GM12878 (cell line): ENCODE results near the gene NINJ1. TPM values are rescaled to one million over a fixed set of nuclear protein-coding genes. Genes with fewer than 3 reads are reported as not detected.
A peak's percentile ranks its signal among the peaks of the same experiment; 100 is the strongest.

Source experiments
- ATAC-seq: fragments of 200-7000 bp; cut with Tn5 transposase; 3 replicates; pipeline ENCODE4 v1.9.1; 2020; ENCODE audit warnings: mild to moderate bottlenecking, moderate library complexity
- BruUV-seq: library from RNA; stranded (reverse); fragments of 400-500 nt; replicated peaks from 2 replicates; lab custom pipeline; 2021; lab: Mats Ljungman, UMichigan
- CTCF ChIA-PET: fragments of 300-600 bp; sonication (Branson Sonifier 250); formaldehyde crosslinking; extraction: SDS; loops from one replicate; lab custom pipeline; 2021; ENCODE audit warnings: inconsistent platforms; lab: Yijun Ruan, JAX
- POLR2A ChIA-PET: fragments of 350-600 bp; formaldehyde crosslinking; extraction: SDS; loops from one replicate; lab custom pipeline; 2021; ENCODE audit warnings: inconsistent platforms; lab: Charles Lee
- RAD21 ChIA-PET: fragments of 300-600 bp; sonication (Branson Sonifier 250); formaldehyde crosslinking; loops from one replicate; lab custom pipeline; 2023; ENCODE audit warnings: antibody characterized with exemption; ENCODE audit not compliant: unreplicated experiment; lab: Charles Lee
- SMC1A ChIA-PET: fragments of 300-600 bp; sonication (Branson Sonifier 250); formaldehyde crosslinking; loops from one replicate; lab custom pipeline; 2023; ENCODE audit not compliant: unreplicated experiment, uncharacterized antibody; lab: Charles Lee
- DNase-seq: peaks from one replicate; pipeline ENCODE4 v3.0.0-alpha.2; 2011; ENCODE audit warnings: low read depth, low spot score
- FAIRE-seq: peaks from 3 replicates; lab custom pipeline; 2011; peaks lifted over from hg19 to GRCh38; lab: Jason Lieb, UNC
- H2AFZ ChIP-seq: 2 replicates; pipeline ENCODE4 v1.6.0; 2011; ENCODE audit warnings: low read depth, low read length, control low read depth; ENCODE audit not compliant: control insufficient read depth
- H3K27ac ChIP-seq: 2 replicates; pipeline ENCODE4 v1.5.1; 2011; ENCODE audit warnings: control low read depth; ENCODE audit not compliant: control insufficient read depth, insufficient read depth
- H3K27me3 ChIP-seq, 2 experiments: replicated peaks in 1 of 2; 2 replicates each; pipeline versions ENCODE4 v1.6.0 to v1.6.1; 2011; ENCODE audit warnings: low read length in 1 of 2; ENCODE audit not compliant: control insufficient read depth in 2 of 2, insufficient read depth in 2 of 2
- H3K36me3 ChIP-seq, 2 experiments: 2 replicates each; pipeline ENCODE4 v1.5.1; 2011; ENCODE audit warnings: low read length in 1 of 2; ENCODE audit not compliant: control insufficient read depth in 2 of 2, insufficient read depth in 2 of 2
- H3K4me1 ChIP-seq: 2 replicates; pipeline ENCODE4 v1.6.1; 2011; ENCODE audit warnings: mild to moderate bottlenecking, low read length, moderate library complexity, mixed read lengths; ENCODE audit not compliant: control insufficient read depth, insufficient read depth
- H3K4me2 ChIP-seq: 2 replicates; pipeline ENCODE4 v1.6.0; 2011; ENCODE audit warnings: control low read depth; ENCODE audit not compliant: control insufficient read depth, insufficient read depth
- H3K4me3 ChIP-seq: fragments of 200-600 bp; sonication (generic); 2 replicates; pipeline ENCODE4 v1.5.1; 2016
- H3K79me2 ChIP-seq: 2 replicates; pipeline ENCODE4 v1.6.0; 2011; ENCODE audit warnings: low read length; ENCODE audit not compliant: control insufficient read depth, insufficient read depth
- H3K9ac ChIP-seq: 2 replicates; pipeline ENCODE4 v1.8.0; 2011; ENCODE audit warnings: low read length, control low read depth, mixed read lengths; ENCODE audit not compliant: control insufficient read depth, insufficient read depth
- H3K9me3 ChIP-seq: replicated peaks from 3 replicates; pipeline ENCODE4 v1.5.1; 2011; ENCODE audit warnings: mild to moderate bottlenecking, low read length; ENCODE audit not compliant: control insufficient read depth, insufficient read depth
- H4K20me1 ChIP-seq: 2 replicates; pipeline ENCODE4 v1.6.0; 2011; ENCODE audit not compliant: control insufficient read depth, insufficient read depth
- CEBPZ ChIP-seq: fragments of 150-350 bp; IDR thresholded peaks from 2 replicates; pipeline ENCODE4 v1.6.1; 2016; ENCODE audit warnings: low read depth, low read length
- CTCF ChIP-seq, 3 experiments: IDR thresholded peaks in 2 of 3; conservative IDR thresholded peaks in 1 of 3; 2 replicates each; pipeline ENCODE4 v1.5.1; 2011; ENCODE audit warnings: low read depth in 3 of 3, low read length in 3 of 3, mild to moderate bottlenecking in 3 of 3, control low read depth in 2 of 3, moderate library complexity in 2 of 3, inconsistent platforms in 1 of 3, mixed read lengths in 1 of 3; ENCODE audit not compliant: control insufficient read depth in 2 of 3, insufficient read depth in 1 of 3; ENCODE audit errors: extremely low read depth in 1 of 3
- EGR1 ChIP-seq, 2 experiments: IDR thresholded peaks; 1 replicate in 1 of 2; 2 replicates in 1 of 2; pipeline ENCODE4 v1.6.1; 2011 to 2012; ENCODE audit warnings: low read depth in 2 of 2, low read length in 2 of 2, borderline replicate concordance in 1 of 2, mild to moderate bottlenecking in 1 of 2, moderate library complexity in 1 of 2
- FOXM1 ChIP-seq: IDR thresholded peaks from 2 replicates; pipeline ENCODE4 v1.6.1; 2012; ENCODE audit warnings: low read depth, mild to moderate bottlenecking, inconsistent platforms, low read length, moderate library complexity
- KAT2A ChIP-seq: conservative IDR thresholded peaks from 2 replicates; pipeline ENCODE4 v1.6.1; 2011; ENCODE audit warnings: low read depth, low read length; ENCODE audit not compliant: control insufficient read depth
- LARP7 ChIP-seq: fragments of 450-650 bp; IDR thresholded peaks from 2 replicates; pipeline ENCODE4 v1.6.1; 2017; ENCODE audit warnings: mild to moderate bottlenecking
- PKNOX1 ChIP-seq: fragments of 450-650 bp; IDR thresholded peaks from 2 replicates; pipeline ENCODE4 v1.6.1; 2016; ENCODE audit warnings: mild to moderate bottlenecking
- POU2F2 ChIP-seq: IDR thresholded peaks from 3 replicates; pipeline ENCODE4 v1.6.1; 2011; ENCODE audit warnings: low read depth, mild to moderate bottlenecking, low read length, borderline replicate concordance
- RAD21 ChIP-seq: IDR thresholded peaks from 2 replicates; pipeline ENCODE4 v1.6.1; 2011; ENCODE audit warnings: mild to moderate bottlenecking, low read depth, low read length, moderate library complexity; ENCODE audit not compliant: insufficient read depth
- RB1 ChIP-seq: fragments of 450-650 bp; formaldehyde crosslinking; IDR thresholded peaks from 2 replicates; pipeline ENCODE4 v1.6.1; 2017; ENCODE audit warnings: mild to moderate bottlenecking, borderline replicate concordance
- SMC3 ChIP-seq: IDR thresholded peaks from 2 replicates; pipeline ENCODE4 v1.6.1; 2011; ENCODE audit warnings: low read length, improper control_type of control experiment, borderline replicate concordance
- STAT3 ChIP-seq: IDR thresholded peaks from 2 replicates; pipeline ENCODE4 v1.6.1; 2011; ENCODE audit warnings: low read depth, low read length, improper control_type of control experiment
- TCF3 ChIP-seq: IDR thresholded peaks from 2 replicates; pipeline ENCODE4 v1.6.1; 2012; ENCODE audit warnings: low read depth, mild to moderate bottlenecking, low read length, borderline replicate concordance; ENCODE audit not compliant: insufficient read depth
- YY1 ChIP-seq: IDR thresholded peaks from 2 replicates; pipeline ENCODE4 v1.6.1; 2011; ENCODE audit warnings: low read depth, mild to moderate bottlenecking, low read length
- ZNF274 ChIP-seq: IDR thresholded peaks from one replicate; pipeline ENCODE4 v1.8.0; 2011; ENCODE audit not compliant: insufficient read length, insufficient read depth
- WGBS: methylation state at CpG from one replicate; pipeline ENCODE4 v1.1.6; 2016; ENCODE audit warnings: low lambda C conversion rate; ENCODE audit not compliant: insufficient replicate concordance, insufficient coverage; ENCODE audit errors: missing lambda C conversion rate; 5-methylcytosine and 5-hydroxymethylcytosine counted together
- in situ Hi-C: fragments of 300-500 bp; cut with MboI; formaldehyde crosslinking; loops from 9 replicates; pipeline ENCODE4 v1.14.3; 2018; ENCODE audit warnings: mixed read lengths
- intact Hi-C: fragments of 100-400 bp; cut with micrococcal nuclease; formaldehyde crosslinking; loops from one replicate; pipeline ENCODE4 v1.14.2; 2022; ENCODE audit not compliant: unreplicated experiment
- polyA plus RNA-seq, 11 experiments: library from polyadenylated mRNA; depleted of rRNA in 4 of 11; unstranded in 6 of 11; stranded (reverse) in 5 of 11; fragments of >200 nt; fragmentation: Nextera tagmentation in 4 of 11; fragmentation: Illumina TruSeq in 1 of 11; extraction: Ambion mirVana in 4 of 11; extraction: Trizol in 1 of 11; gene quantifications; 1 replicate in 1 of 11; 2 replicates in 10 of 11; pipeline versions ENCODE4 v1.2.1 to v1.2.3, GENCODE V29; 2011 to 2016; ENCODE audit warnings: inconsistent platforms in 2 of 11, missing spikeins in 2 of 11, low read depth in 1 of 11
- total RNA-seq, 4 experiments: library from RNA; depleted of rRNA in 3 of 4; stranded (reverse); fragments of >200 nt in 3 of 4; fragmentation: Illumina TruSeq in 1 of 4; extraction: Trizol in 1 of 4; gene quantifications; 2 replicates each; pipeline versions ENCODE4 v1.2.1 to v1.2.3, GENCODE V29; 2013 to 2021

NINJ1 gene
- total and polyA plus RNA-seq, 10 of the 15 experiments (the other 5 are each of a cell fraction or from before 2014, with no cell fraction given) = 0.64 to 33.5 (median 17.1) TPM

GRCh38 chr9:93159601-93160471 is 25.8 kb upstream of the NINJ1 start:
- CTCF ChIA-PET = interaction anchor here (0.8 to 1.6 kb wide), 6 partner anchors 30 to 406 kb away, joined by 3 to 5 read pairs (median 4); no protein-coding TSS in a partner anchor
- ATAC-seq = peak; percentile 98
- Histone ChIP-seq H3K27ac (no peak overlapping the region), H3K4me1 (peaks cover 5% of the 10 kb centered on the region), H3K27me3 (no peaks in the 10 kb centered on the region; a peak in 1 of 4 replicates), H4K20me1 (no peaks in the 10 kb centered on the region), H3K9ac (no peak overlapping the region), H3K36me3 (no peaks in the 10 kb centered on the region), H3K79me2 (no peaks in the 10 kb centered on the region), H3K4me2 (no peak overlapping the region), H3K4me3 (no peak overlapping the region), H3K9me3 (no peaks in the 10 kb centered on the region; the same call in 1 of the 3 replicates), H2AFZ (no peak overlapping the region)
- DNase-seq = no peak
- RAD21 ChIA-PET = interaction anchor here (0.8 kb wide), 1 partner anchor 143 kb away, joined by 4 read pairs; no protein-coding TSS in a partner anchor
- intact Hi-C loops (loop anchor here (1.0 to 2.0 kb wide), 3 partner anchors 142 to 803 kb away; no protein-coding TSS in a partner anchor), in situ Hi-C loops (loop anchor here (5.0 to 10.0 kb wide), 2 partner anchors 142 to 805 kb away; no protein-coding TSS in a partner anchor)
- POLR2A ChIA-PET = no interaction called here
- FAIRE-seq = peak; percentile 27
- BruUV-seq = no TSS peak
- SMC1A ChIA-PET = interaction anchor here (0.7 kb wide), 1 partner anchor 51 kb away, joined by 3 read pairs; no protein-coding TSS in a partner anchor
- 7% methylated on average over 19 of the region's 19 CpGs for WGBS
- TF ChIP-seq CEBPZ = no peak
- peak; percentile 98 to 100 (median 98); a peak in 5 of 6 replicates for TF ChIP-seq CTCF (IDR thresholded peaks at IDR 0.05 in 2 of 3, conservative IDR thresholded peaks at IDR 0.05 in 1 of 3; ENCODE audit: control insufficient read depth in 2 of 3, extremely low read depth in 1 of 3, insufficient read depth in 1 of 3, low read depth in 3 of 3, low read length in 3 of 3)
- 0 out of 2 replicates have a peak, but pooled peaks have one; percentile 65 for TF ChIP-seq TCF3
- no peak for TF ChIP-seq LARP7
- peak; percentile 59; the same call in 1 of the 2 replicates for TF ChIP-seq PKNOX1
- no peak for TF ChIP-seq ZNF274
- TF ChIP-seq RAD21 = peak; percentile 98
- no peak for TF ChIP-seq KAT2A
- no peak for TF ChIP-seq FOXM1
- TF ChIP-seq POU2F2 = 0 out of 3 replicates have a peak, but pooled peaks have one; percentile 19
- peak in 1 of 2 experiments; percentile 13; a peak in 1 of 3 replicates for TF ChIP-seq EGR1 (IDR thresholded peaks at IDR 0.05; ENCODE audit: borderline replicate concordance in 1 of 2, low read depth in 2 of 2, low read length in 2 of 2)
- no peak for TF ChIP-seq STAT3
- TF ChIP-seq YY1 = peak; percentile 49; the same call in 1 of the 2 replicates
- peak; percentile 38; the same call in 1 of the 2 replicates for TF ChIP-seq RB1
- peak; percentile 90 for TF ChIP-seq SMC3
